WERI-Rb-1 (cell line): ENCODE measurements around the gene FSHR.

ENCODE experiments used
- DNase-seq: peaks from one replicate; pipeline ENCODE4 v3.0.0-alpha.2; 2020
- H3K27ac ChIP-seq: fragments of 250-450 bp; sonication (Bioruptor Pico); 2 replicates; pipeline ENCODE4 v1.5.1; 2020; ENCODE audit warnings: mild to moderate bottlenecking, moderate library complexity
- H3K27me3 ChIP-seq: fragments of 250-450 bp; sonication (Bioruptor Pico); 2 replicates; pipeline ENCODE4 v1.5.1; 2021; ENCODE audit warnings: mild to moderate bottlenecking, low read depth, moderate library complexity; ENCODE audit not compliant: insufficient read depth, severe bottlenecking
- H3K36me3 ChIP-seq: fragments of 250-450 bp; sonication (Bioruptor Pico); 2 replicates; pipeline ENCODE4 v1.5.1; 2020; ENCODE audit warnings: mild to moderate bottlenecking, moderate library complexity
- H3K4me3 ChIP-seq: 2 replicates; pipeline ENCODE4 v1.5.1; 2011; ENCODE audit warnings: low read depth, mild to moderate bottlenecking, control low read depth, low read length
- H3K9me3 ChIP-seq: fragments of 250-450 bp; sonication (Bioruptor Pico); 2 replicates; pipeline ENCODE4 v1.5.1; 2021; ENCODE audit warnings: mild to moderate bottlenecking, moderate library complexity; ENCODE audit not compliant: severe bottlenecking
- CTCF ChIP-seq: IDR thresholded peaks from 2 replicates; pipeline ENCODE4 v1.5.1; 2011; ENCODE audit warnings: low read depth, mild to moderate bottlenecking, control low read depth, inconsistent platforms, low read length

Gene FSHR

GRCh38 chr2:48939232-48939631, 215.1 kb downstream of the FSHR start:
- no peak overlapping the region for H3K27ac ChIP-seq
- no peak overlapping the region for H3K4me3 ChIP-seq
- no peaks in the 10 kb centered on the region for H3K9me3 ChIP-seq
- no peaks in the 10 kb centered on the region for H3K27me3 ChIP-seq
- no peak for TF ChIP-seq CTCF
- no peak for DNase-seq
- no peaks in the 10 kb centered on the region for H3K36me3 ChIP-seq

GRCh38 chr2:48938231-48938630, 216.1 kb downstream of the FSHR start:
- no peaks in the 10 kb centered on the region for H3K36me3 ChIP-seq
- H3K27ac ChIP-seq, result no peak overlapping the region
- no peak for TF ChIP-seq CTCF
- DNase-seq, result no peak
- H3K9me3 ChIP-seq, result no peaks in the 10 kb centered on the region
- H3K4me3 ChIP-seq, result no peak overlapping the region
- H3K27me3 ChIP-seq, result no peaks in the 10 kb centered on the region

- TF ChIP-seq CTCF, result no peak
- H3K27me3 ChIP-seq, result no peaks in the 10 kb centered on the region
Observed at GRCh38 chr2:48934807-48935206, 219.5 kb downstream of the FSHR start.

GRCh38 chr2:48933828-48934497, 220.4 kb downstream of the FSHR start:
- Histone ChIP-seq H3K9me3 (no peaks in the 10 kb centered on the region), H3K4me3 (no peak overlapping the region), H3K27ac (no peak overlapping the region), H3K36me3 (no peaks in the 10 kb centered on the region), H3K27me3 (no peaks in the 10 kb centered on the region)
- no peak for DNase-seq
- TF ChIP-seq CTCF, result no peak

More at GRCh38 chr2:48934807-48935206, 219.5 kb downstream of the FSHR start:
- Histone ChIP-seq H3K9me3 (no peaks in the 10 kb centered on the region), H3K4me3 (no peak overlapping the region), H3K36me3 (no peaks in the 10 kb centered on the region), H3K27ac (no peak overlapping the region)
- no peak for DNase-seq

- Histone ChIP-seq H3K27me3 (no peaks in the 10 kb centered on the region), H3K27ac (no peak overlapping the region), H3K36me3 (no peaks in the 10 kb centered on the region), H3K4me3 (no peak overlapping the region), H3K9me3 (no peaks in the 10 kb centered on the region)
- DNase-seq, result no peak
- no peak for TF ChIP-seq CTCF
Observed at GRCh38 chr2:48932667-48933066, 221.6 kb downstream of the FSHR start.
